ENCODE results near the gene PAPOLA. TPM values are rescaled to one million over a fixed set of nuclear protein-coding genes. Genes with fewer than 3 reads are reported as not detected.

The PAPOLA gene
- total RNA-seq (2022) (194 TPM in 2 replicates), Bru-seq, nascent RNA (percentile 94 among the genes with signal in this experiment), BruChase-seq, experiment 1, labeled RNA remaining after a 6-hour chase (percentile 95 among the genes with signal in this experiment), BruChase-seq, experiment 2, labeled RNA remaining after a 2-hour chase (percentile 96 among the genes with signal in this experiment)
- long read RNA-seq, full-length matches to known transcripts: 302 of 476 reads
- long read RNA-seq, partial matches to known transcripts: 37 of 476 reads
- long read RNA-seq, other reads (novel, unspliced or antisense): 137 of 476 reads

DNA sequence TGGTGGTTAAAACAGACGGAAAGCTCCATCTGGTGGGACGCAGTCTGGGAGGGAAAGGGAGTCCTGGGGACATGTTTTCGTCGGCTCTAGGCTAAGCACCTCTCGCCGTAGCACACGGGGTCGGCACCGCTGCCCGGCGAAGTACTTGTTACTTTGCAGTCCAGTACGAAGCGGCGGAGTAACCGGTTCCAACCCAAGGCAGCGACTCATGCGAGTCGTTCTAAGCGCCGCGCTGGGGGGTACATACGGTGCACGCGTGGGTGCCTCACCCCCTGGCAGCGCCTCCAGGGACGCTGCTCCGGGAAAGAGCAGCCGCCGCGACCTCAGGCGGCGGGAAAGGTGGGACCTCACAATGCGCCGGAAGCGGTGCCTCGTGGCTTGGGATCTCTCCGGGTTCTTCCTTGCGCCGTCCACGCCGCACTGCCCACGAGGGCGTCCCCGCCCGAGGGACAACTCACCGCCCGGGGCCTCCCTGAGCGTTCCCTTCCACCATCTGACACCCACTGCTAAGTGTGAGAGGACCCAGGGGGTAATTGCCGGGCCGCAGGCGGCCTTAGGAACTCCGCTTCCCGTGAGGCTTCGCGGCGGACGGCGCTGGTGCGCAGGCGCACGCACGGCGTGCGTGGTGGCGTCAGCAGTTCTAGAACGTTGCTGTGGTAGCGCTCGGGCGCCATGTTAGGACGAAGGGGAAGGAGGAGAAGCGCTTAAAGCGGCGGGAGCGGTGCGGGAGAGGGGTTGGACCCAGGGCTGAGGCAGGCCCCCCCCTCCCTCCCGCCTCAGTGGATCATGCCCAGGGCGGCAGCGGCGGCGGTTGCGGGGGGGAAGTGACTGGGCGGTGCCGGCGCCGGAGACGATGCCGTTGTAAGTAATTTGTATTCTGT is at the start of gene PAPOLA:
Gene PAPOLA, plus strand, starts transcription at position 643 of the 881 bp plus-strand sequence. Its CDS starts 211 bp downstream, at position 854.
- CTCF ChIA-PET: interaction anchor here (0.6 kb wide), 1 partner anchor 637 kb away, joined by 3 read pairs; no protein-coding TSS in a partner anchor
- BruUV-seq (replicated peaks): TSS peak; percentile 86
- peaks cover 11% of the 10 kb centered on the region for H3K36me3 Mint-ChIP-seq (ENCODE audit: insufficient read depth, unreplicated experiment)
- H3K9me3 Mint-ChIP-seq (ENCODE audit: unreplicated experiment): no peaks in the 10 kb centered on the region
- POLR2A ChIA-PET: interaction anchor here (0.5 to 1.6 kb wide), 12 partner anchors 10 to 1044 kb away, joined by 3 to 19 read pairs (median 3); partner anchors contain the start of gene GSKIP
- no peaks in the 10 kb centered on the region for H3K27me3 Mint-ChIP-seq (ENCODE audit: insufficient read depth, unreplicated experiment)
- peaks cover 27% of the 10 kb centered on the region for H3K4me1 Mint-ChIP-seq (ENCODE audit: insufficient read depth, unreplicated experiment)
- TF ChIP-seq, protein P1, sequence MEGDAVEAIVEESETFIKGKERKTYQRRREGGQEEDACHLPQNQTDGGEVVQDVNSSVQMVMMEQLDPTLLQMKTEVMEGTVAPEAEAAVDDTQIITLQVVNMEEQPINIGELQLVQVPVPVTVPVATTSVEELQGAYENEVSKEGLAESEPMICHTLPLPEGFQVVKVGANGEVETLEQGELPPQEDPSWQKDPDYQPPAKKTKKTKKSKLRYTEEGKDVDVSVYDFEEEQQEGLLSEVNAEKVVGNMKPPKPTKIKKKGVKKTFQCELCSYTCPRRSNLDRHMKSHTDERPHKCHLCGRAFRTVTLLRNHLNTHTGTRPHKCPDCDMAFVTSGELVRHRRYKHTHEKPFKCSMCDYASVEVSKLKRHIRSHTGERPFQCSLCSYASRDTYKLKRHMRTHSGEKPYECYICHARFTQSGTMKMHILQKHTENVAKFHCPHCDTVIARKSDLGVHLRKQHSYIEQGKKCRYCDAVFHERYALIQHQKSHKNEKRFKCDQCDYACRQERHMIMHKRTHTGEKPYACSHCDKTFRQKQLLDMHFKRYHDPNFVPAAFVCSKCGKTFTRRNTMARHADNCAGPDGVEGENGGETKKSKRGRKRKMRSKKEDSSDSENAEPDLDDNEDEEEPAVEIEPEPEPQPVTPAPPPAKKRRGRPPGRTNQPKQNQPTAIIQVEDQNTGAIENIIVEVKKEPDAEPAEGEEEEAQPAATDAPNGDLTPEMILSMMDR (IDR thresholded peaks at IDR 0.05; ENCODE audit: unreplicated experiment): no peak
- intact Hi-C loops (cut with micrococcal nuclease): no loop called here
- peak; percentile 95 for DNase-seq (ENCODE audit: unreplicated experiment)
- peak within 1 kb of the TSS; percentile 99 for H3K4me3 Mint-ChIP-seq (ENCODE audit: unreplicated experiment)
- H3K27ac Mint-ChIP-seq (ENCODE audit: low read depth, unreplicated experiment): peak within 1 kb of the TSS; percentile 97

- intact Hi-C loops (cut with micrococcal nuclease): no loop called here
- ChIA-PET CTCF (no interaction called here), POLR2A (no interaction called here)
- Mint-ChIP-seq H3K4me3 (ENCODE audit: unreplicated experiment) (no peak overlapping the region), H3K4me1 (ENCODE audit: insufficient read depth, unreplicated experiment) (peaks cover 6% of the 10 kb centered on the region), H3K27me3 (ENCODE audit: insufficient read depth, unreplicated experiment) (peaks cover 10% of the 10 kb centered on the region), H3K36me3 (ENCODE audit: insufficient read depth, unreplicated experiment) (no peaks in the 10 kb centered on the region), H3K27ac (ENCODE audit: low read depth, unreplicated experiment) (no peak overlapping the region), H3K9me3 (ENCODE audit: unreplicated experiment) (no peaks in the 10 kb centered on the region)
- no peak for DNase-seq (ENCODE audit: unreplicated experiment)
- TF ChIP-seq, protein P1 (IDR thresholded peaks at IDR 0.05; ENCODE audit: unreplicated experiment): no peak
- BruUV-seq (replicated peaks): no TSS peak
These were observed 49.5 kb upstream of the PAPOLA start for GRCh38 chr14:96452684-96453083.

DNA sequence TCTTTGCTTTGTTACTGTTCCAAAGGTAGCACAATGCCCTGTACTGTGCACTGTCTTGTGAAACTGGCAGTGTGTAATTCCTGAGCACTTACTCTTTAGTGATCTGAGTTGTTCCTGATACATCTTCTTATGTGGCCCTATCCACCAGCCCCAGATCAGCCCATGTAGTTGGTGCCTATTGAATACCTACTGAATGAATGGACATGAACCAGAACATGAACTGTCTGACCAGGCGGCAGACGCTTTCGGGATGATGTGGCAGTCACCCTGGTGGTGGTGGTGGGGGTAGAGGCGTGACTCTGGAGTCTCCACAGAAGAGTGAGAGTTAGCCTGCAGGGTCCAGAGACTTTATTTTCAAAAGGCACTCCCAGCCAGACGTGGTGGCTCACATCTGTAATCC is 46.6 kb upstream of the PAPOLA start:
- intact Hi-C loops (cut with micrococcal nuclease): no loop called here
- ChIA-PET CTCF (no interaction called here), POLR2A (no interaction called here)
- TF ChIP-seq, protein P1 (IDR thresholded peaks at IDR 0.05; ENCODE audit: unreplicated experiment): no peak
- Mint-ChIP-seq H3K9me3 (ENCODE audit: unreplicated experiment) (no peaks in the 10 kb centered on the region), H3K27me3 (ENCODE audit: insufficient read depth, unreplicated experiment) (peaks cover 15% of the 10 kb centered on the region), H3K4me3 (ENCODE audit: unreplicated experiment) (no peak overlapping the region), H3K4me1 (ENCODE audit: insufficient read depth, unreplicated experiment) (peaks cover 6% of the 10 kb centered on the region), H3K27ac (ENCODE audit: low read depth, unreplicated experiment) (no peak overlapping the region), H3K36me3 (ENCODE audit: insufficient read depth, unreplicated experiment) (no peaks in the 10 kb centered on the region)
- no TSS peak for BruUV-seq (replicated peaks)
- DNase-seq (ENCODE audit: unreplicated experiment): no peak

DNA sequence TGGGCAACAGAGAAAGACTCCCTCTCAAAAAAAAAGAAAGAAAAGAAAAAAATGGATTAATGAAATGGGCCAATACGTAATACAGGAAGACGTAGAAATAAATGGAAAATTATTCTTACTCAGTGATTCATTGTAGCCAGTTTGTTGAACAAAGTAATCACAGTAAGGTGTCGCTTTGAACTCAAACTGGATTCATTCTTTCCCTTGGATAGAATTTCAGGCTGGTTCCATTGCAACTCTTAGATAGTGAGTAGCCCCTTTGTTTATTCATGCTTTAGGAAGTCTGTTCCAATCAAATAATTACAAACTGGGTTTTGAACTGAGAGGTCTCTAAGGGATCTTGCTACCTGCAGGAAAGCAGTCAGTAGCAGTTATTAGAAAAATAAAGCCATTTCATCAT is 42.3 kb upstream of the PAPOLA start:
- no peak overlapping the region for H3K27ac Mint-ChIP-seq (ENCODE audit: low read depth, unreplicated experiment)
- intact Hi-C loops (cut with micrococcal nuclease): no loop called here
- POLR2A ChIA-PET: no interaction called here

More for the DNA sequence above, 42.3 kb upstream of the PAPOLA start:
- Mint-ChIP-seq H3K4me1 (ENCODE audit: insufficient read depth, unreplicated experiment) (peaks cover 6% of the 10 kb centered on the region), H3K9me3 (ENCODE audit: unreplicated experiment) (no peaks in the 10 kb centered on the region), H3K4me3 (ENCODE audit: unreplicated experiment) (no peak overlapping the region), H3K27me3 (ENCODE audit: insufficient read depth, unreplicated experiment) (peaks cover 7% of the 10 kb centered on the region), H3K36me3 (ENCODE audit: insufficient read depth, unreplicated experiment) (no peaks in the 10 kb centered on the region)
- CTCF ChIA-PET: interaction anchor here (1.1 kb wide), 1 partner anchor 148 kb away, joined by 3 read pairs; no protein-coding TSS in a partner anchor
- no TSS peak for BruUV-seq (replicated peaks)
- TF ChIP-seq, protein P1 (IDR thresholded peaks at IDR 0.05; ENCODE audit: unreplicated experiment): no peak
- no peak for DNase-seq (ENCODE audit: unreplicated experiment)
